Measurements from ENCODE around the gene FFAR2. TPM values are rescaled to one million over a fixed set of nuclear protein-coding genes. Genes with fewer than 3 reads are reported as not detected.

Gene FFAR2
- total RNA-seq, 1 experiment from 2014 or later: not detected

DNA sequence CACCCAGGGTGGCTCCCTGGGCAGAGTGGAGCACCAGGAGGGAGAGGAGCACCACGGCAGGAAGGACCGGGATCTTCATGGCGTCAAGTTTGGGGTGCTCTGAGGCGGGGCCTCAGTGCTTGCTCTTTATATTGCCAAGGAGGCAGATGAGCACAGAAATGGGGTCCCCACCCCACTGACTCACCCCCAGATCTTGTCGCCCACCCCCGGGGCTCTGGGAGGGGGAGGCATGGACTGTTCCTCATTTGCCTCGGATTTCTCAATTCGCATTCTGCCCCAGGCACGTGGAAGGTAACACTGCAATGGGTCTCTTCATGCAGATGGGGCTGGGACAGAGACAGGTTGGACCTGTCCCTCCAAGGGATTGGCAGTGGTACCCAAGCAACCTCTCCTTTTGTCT, 42.3 kb downstream of the FFAR2 start, which contains the start of gene KRTDAP:
KRTDAP (minus strand) TSS at position 101 of the 400 bp plus-strand sequence; CDS start at position 79, 22 bp downstream.
- Mint-ChIP-seq H3K36me3 (ENCODE audit: insufficient read depth, unreplicated experiment) (peaks cover 6% of the 10 kb centered on the region), H3K4me1 (ENCODE audit: low read depth, unreplicated experiment) (peaks cover 25% of the 10 kb centered on the region), H3K27ac (ENCODE audit: unreplicated experiment) (no peak within 1 kb of the TSS), H3K9me3 (ENCODE audit: unreplicated experiment) (no peaks in the 10 kb centered on the region), H3K4me3 (ENCODE audit: unreplicated experiment) (no peak within 1 kb of the TSS), H3K27me3 (ENCODE audit: insufficient read depth, unreplicated experiment) (no peaks in the 10 kb centered on the region)
- no peak for DNase-seq
- Histone ChIP-seq H3K4me3 (ENCODE audit: low read depth, low read length) (no peak within 1 kb of the TSS), H3K9me3 (no peaks in the 10 kb centered on the region), H3K4me1 (peaks cover 27% of the 10 kb centered on the region), H3K27me3 (replicated peaks; ENCODE audit: control insufficient read depth, insufficient read depth, low read length) (no peaks in the 10 kb centered on the region), H3K36me3 (ENCODE audit: control insufficient read depth, insufficient read depth, low read length) (no peaks in the 10 kb centered on the region)
- intact Hi-C loops (cut with micrococcal nuclease; ENCODE audit: unreplicated experiment): no loop called here
- CTCF ChIA-PET: interaction anchor here (0.6 kb wide), 1 partner anchor 11 kb away, joined by 3 read pairs; no protein-coding TSS in a partner anchor
- TF ChIP-seq, protein P1, sequence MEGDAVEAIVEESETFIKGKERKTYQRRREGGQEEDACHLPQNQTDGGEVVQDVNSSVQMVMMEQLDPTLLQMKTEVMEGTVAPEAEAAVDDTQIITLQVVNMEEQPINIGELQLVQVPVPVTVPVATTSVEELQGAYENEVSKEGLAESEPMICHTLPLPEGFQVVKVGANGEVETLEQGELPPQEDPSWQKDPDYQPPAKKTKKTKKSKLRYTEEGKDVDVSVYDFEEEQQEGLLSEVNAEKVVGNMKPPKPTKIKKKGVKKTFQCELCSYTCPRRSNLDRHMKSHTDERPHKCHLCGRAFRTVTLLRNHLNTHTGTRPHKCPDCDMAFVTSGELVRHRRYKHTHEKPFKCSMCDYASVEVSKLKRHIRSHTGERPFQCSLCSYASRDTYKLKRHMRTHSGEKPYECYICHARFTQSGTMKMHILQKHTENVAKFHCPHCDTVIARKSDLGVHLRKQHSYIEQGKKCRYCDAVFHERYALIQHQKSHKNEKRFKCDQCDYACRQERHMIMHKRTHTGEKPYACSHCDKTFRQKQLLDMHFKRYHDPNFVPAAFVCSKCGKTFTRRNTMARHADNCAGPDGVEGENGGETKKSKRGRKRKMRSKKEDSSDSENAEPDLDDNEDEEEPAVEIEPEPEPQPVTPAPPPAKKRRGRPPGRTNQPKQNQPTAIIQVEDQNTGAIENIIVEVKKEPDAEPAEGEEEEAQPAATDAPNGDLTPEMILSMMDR (IDR thresholded peaks at IDR 0.05; ENCODE audit: insufficient read depth in 1 of 2, low read depth in 1 of 2, low read length in 1 of 2, severe bottlenecking in 1 of 2, unreplicated experiment in 1 of 2): no peak
- POLR2A ChIA-PET: interaction anchor here (0.6 kb wide), 1 partner anchor 59 kb away, joined by 3 read pairs; no protein-coding TSS in a partner anchor
- BruUV-seq (replicated peaks): no TSS peak

DNA sequence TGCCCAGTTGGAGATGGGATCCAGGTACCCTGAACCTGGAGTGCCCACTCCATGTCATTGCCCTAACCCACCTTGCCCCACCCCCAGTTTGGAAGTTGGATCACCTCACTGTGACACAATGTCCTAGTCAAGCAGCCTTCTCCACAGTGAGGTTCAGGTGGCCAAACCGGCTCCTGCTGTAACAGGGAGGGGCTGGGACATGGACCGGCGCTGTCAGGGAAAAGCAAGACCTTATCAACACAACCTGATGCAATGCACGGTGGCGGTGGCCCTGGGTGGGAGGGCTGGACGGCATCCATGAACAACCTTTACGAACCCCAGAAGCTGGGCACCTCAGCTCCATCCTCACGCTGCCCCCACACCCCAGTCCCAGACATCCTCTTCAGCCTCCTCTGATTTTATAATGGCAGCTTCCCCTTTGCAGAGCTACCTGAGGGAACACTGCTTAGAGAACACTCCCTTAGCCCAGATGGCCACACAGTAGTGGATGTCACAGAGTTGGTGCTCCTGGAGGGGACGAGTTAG, 43.8 kb downstream of the FFAR2 start:
- H3K36me3 ChIP-seq (ENCODE audit: control insufficient read depth, insufficient read depth, low read length): no peaks in the 10 kb centered on the region
- intact Hi-C loops (cut with micrococcal nuclease; ENCODE audit: unreplicated experiment): no loop called here
- Mint-ChIP-seq H3K27me3 (ENCODE audit: insufficient read depth, unreplicated experiment) (no peaks in the 10 kb centered on the region), H3K27ac (ENCODE audit: unreplicated experiment) (no peak overlapping the region), H3K4me3 (ENCODE audit: unreplicated experiment) (no peak overlapping the region), H3K9me3 (ENCODE audit: unreplicated experiment) (no peaks in the 10 kb centered on the region), H3K36me3 (ENCODE audit: insufficient read depth, unreplicated experiment) (peaks cover 2% of the 10 kb centered on the region), H3K4me1 (ENCODE audit: low read depth, unreplicated experiment) (peaks cover 10% of the 10 kb centered on the region)
- H3K4me1 ChIP-seq: peaks cover 18% of the 10 kb centered on the region
- ChIA-PET CTCF (interaction anchor here (0.6 kb wide), 1 partner anchor 139 kb away, joined by 3 read pairs; no protein-coding TSS in a partner anchor), POLR2A (no interaction called here)
- DNase-seq: no peak
- H3K27me3 ChIP-seq (replicated peaks; ENCODE audit: control insufficient read depth, insufficient read depth, low read length): no peaks in the 10 kb centered on the region
- no peaks in the 10 kb centered on the region for H3K9me3 ChIP-seq
- H3K4me3 ChIP-seq (ENCODE audit: low read depth, low read length): no peak overlapping the region
- BruUV-seq (replicated peaks): no TSS peak
- TF ChIP-seq, protein P1 (IDR thresholded peaks at IDR 0.05; ENCODE audit: insufficient read depth in 1 of 2, low read depth in 1 of 2, low read length in 1 of 2, severe bottlenecking in 1 of 2, unreplicated experiment in 1 of 2): no peak

DNA sequence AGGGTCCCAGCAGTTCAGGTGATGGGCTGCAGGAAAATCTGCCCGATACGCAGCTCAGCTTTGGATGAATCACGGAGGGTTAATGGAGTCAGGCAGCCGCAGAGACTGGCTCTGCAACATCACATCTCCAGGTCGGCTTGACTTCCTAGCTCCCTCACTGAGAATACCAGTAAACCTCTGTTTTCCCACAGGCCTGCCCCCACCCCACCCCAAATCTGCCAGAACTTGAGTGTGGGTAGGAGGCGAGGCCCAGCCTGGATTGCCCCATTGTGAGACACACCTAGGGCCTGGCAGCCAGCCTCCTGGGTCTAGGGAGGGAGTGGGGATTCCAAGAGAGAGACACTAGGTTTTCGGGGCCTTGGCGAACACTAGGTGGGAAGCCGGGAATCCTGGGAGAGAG, 45.9 kb downstream of the FFAR2 start:
- Histone ChIP-seq H3K9me3 (no peaks in the 10 kb centered on the region), H3K27me3 (replicated peaks; ENCODE audit: control insufficient read depth, insufficient read depth, low read length) (no peaks in the 10 kb centered on the region), H3K4me1 (peaks cover 8% of the 10 kb centered on the region), H3K4me3 (ENCODE audit: low read depth, low read length) (no peak overlapping the region), H3K36me3 (ENCODE audit: control insufficient read depth, insufficient read depth, low read length) (no peaks in the 10 kb centered on the region)
- Mint-ChIP-seq H3K4me1 (ENCODE audit: low read depth, unreplicated experiment) (no peaks in the 10 kb centered on the region), H3K4me3 (ENCODE audit: unreplicated experiment) (no peak overlapping the region), H3K27ac (ENCODE audit: unreplicated experiment) (no peak overlapping the region), H3K9me3 (ENCODE audit: unreplicated experiment) (no peaks in the 10 kb centered on the region), H3K36me3 (ENCODE audit: insufficient read depth, unreplicated experiment) (peaks cover 12% of the 10 kb centered on the region), H3K27me3 (ENCODE audit: insufficient read depth, unreplicated experiment) (no peaks in the 10 kb centered on the region)
- TF ChIP-seq, protein P1 (IDR thresholded peaks at IDR 0.05; ENCODE audit: insufficient read depth in 1 of 2, low read depth in 1 of 2, low read length in 1 of 2, severe bottlenecking in 1 of 2, unreplicated experiment in 1 of 2): no peak
- no peak for DNase-seq
- CTCF ChIA-PET: no interaction called here
- POLR2A ChIA-PET: no interaction called here
- no TSS peak for BruUV-seq (replicated peaks)
- intact Hi-C loops (cut with micrococcal nuclease; ENCODE audit: unreplicated experiment): no loop called here

Measured in Caco-2 (cell line).